Measurements from ENCODE around the gene LRCH1. TPM values are rescaled to one million over a fixed set of nuclear protein-coding genes. Genes with fewer than 3 reads are reported as not detected.

Gene LRCH1
- total RNA-seq, 4 donors from 2014 or later = 42.7 to 66.0 (median 53.1) TPM

DNA sequence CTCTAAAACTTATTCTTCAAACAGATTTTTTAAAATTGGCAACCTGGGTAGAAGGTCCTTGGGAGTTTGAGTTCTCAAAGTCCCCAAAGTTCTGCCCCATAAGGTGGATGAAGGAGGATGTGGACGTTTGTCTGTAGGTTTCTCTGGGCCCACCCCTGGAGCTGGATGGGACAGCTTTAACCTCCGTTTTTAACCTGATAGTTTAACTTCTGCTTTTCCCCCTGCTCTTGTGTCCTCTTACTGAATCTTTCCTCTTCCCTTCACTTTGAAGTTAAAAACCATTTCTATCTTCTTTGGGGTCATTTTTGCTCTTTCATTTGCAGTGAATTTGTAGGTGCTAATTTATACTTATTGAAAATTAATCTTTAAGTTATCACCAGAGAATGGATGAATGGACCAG is 164.9 kb downstream of the LRCH1 start:
- no peak for TF ChIP-seq POLR2A (IDR thresholded peaks at IDR 0.05; ENCODE audit: low read depth)
- no peak for TF ChIP-seq CTCF (IDR thresholded peaks at IDR 0.05)
- no peak for TF ChIP-seq POLR2AphosphoS5 (IDR thresholded peaks at IDR 0.05)
- no peak for TF ChIP-seq EP300 (IDR thresholded peaks at IDR 0.05)
- intact Hi-C loops (cut with DNase I) = no loop called here
- Histone ChIP-seq H3K36me3 (peaks cover 0 to 34% (median 15%) of the 10 kb centered on the region in 4 donors), H3K9me3 (no peaks in the 10 kb centered on the region), H3K4me1 (no peaks in the 10 kb centered on the region), H3K4me3 (no peak overlapping the region), H3K27ac (replicated peaks in 1 of 4) (no peak overlapping the region), H3K27me3 (no peaks in the 10 kb centered on the region)
- no peak for DNase-seq (ENCODE audit: extremely low spot score)
- WGBS = 67% methylated on average over 2 of the region's 2 CpGs

DNA sequence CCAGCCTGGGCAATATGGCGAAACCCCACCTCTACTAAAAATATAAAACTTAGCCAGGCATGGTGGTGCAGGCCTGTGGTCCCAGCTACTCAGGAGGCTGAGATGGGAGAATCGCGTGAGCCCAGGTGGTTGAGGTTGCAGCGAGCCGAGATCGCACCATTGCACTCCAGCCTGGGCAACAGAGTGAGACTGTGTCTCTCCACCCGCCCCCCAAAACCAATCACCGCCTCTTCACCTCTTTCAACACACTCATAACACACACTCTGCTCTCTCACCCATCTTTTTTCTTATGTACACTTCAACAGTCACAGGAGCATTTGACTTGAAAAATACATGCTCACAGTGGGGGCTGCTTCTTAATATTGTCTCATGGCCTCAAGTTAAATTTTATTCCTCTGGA is 167.2 kb downstream of the LRCH1 start:
- intact Hi-C loops (cut with DNase I) = loop anchor here (2.0 kb wide), 1 partner anchor 227 kb away; no protein-coding TSS in a partner anchor
- Histone ChIP-seq H3K4me3 (no peak overlapping the region), H3K36me3 (peaks cover 19 to 44% (median 28%) of the 10 kb centered on the region in 4 donors), H3K27me3 (no peaks in the 10 kb centered on the region), H3K4me1 (no peaks in the 10 kb centered on the region), H3K9me3 (no peaks in the 10 kb centered on the region), H3K27ac (replicated peaks in 1 of 4) (no peak overlapping the region)
- 97% methylated on average over 8 of the region's 8 CpGs for WGBS
- DNase-seq (ENCODE audit: extremely low spot score) = no peak
- no peak for TF ChIP-seq POLR2AphosphoS5 (IDR thresholded peaks at IDR 0.05)
- TF ChIP-seq POLR2A (IDR thresholded peaks at IDR 0.05; ENCODE audit: low read depth) = no peak
- no peak for TF ChIP-seq CTCF (IDR thresholded peaks at IDR 0.05)
- no peak for TF ChIP-seq EP300 (IDR thresholded peaks at IDR 0.05)

DNA sequence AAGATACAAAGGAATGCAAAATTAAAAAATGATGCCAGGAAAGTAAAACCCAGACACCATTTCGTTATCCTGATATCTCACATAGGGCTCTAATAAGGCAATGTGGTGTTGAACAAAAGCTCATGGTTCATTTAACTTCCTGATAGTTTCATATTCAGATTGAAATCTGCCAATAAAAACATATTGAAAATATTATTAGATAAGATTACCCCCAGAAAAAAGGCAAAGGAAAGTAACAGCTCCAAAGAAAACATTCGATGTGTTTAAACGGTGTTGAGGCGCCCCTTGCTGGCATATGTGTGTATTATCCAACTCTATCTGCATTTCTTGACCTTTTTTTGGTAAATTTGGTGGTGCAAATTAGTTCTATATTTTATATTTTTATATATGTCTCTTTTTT is 168.1 kb downstream of the LRCH1 start:
- Histone ChIP-seq H3K27ac (replicated peaks in 1 of 4) (no peak overlapping the region), H3K4me3 (no peak overlapping the region), H3K4me1 (no peaks in the 10 kb centered on the region), H3K27me3 (no peaks in the 10 kb centered on the region), H3K36me3 (peaks cover 20 to 44% (median 37%) of the 10 kb centered on the region in 4 donors), H3K9me3 (no peaks in the 10 kb centered on the region)
- intact Hi-C loops (cut with DNase I) = loop anchor here (1.0 to 2.0 kb wide), 2 partner anchors 170 to 228 kb away; no protein-coding TSS in a partner anchor
- no peak for DNase-seq (ENCODE audit: extremely low spot score)
- TF ChIP-seq CTCF (IDR thresholded peaks at IDR 0.05) = peak; percentile 66 to 74 (median 67)
- no peak for TF ChIP-seq POLR2AphosphoS5 (IDR thresholded peaks at IDR 0.05)
- TF ChIP-seq EP300 (IDR thresholded peaks at IDR 0.05) = no peak
- TF ChIP-seq POLR2A (IDR thresholded peaks at IDR 0.05; ENCODE audit: low read depth) = no peak
- 19% methylated on average over 4 of the region's 4 CpGs for WGBS

DNA sequence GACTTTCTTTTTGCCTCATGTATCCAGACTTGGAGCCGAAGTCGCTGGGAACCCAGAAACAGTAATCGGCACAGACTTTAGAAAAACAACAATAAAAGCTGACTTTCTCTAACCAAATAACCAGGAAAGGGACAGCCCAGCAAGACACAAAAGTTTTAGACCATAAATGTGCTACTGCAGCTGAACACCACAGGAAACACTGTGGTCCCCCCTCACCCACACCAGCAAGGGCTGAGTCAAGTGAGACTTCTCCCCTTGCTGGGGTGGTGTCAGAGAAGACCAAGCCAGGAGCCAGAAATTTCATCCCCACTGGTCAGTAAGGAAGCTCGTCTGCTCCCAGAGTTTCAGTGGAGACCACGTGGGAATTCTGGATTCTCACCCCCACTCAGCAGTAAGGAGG is 173.4 kb downstream of the LRCH1 start:
- H3K9me3 ChIP-seq = no peaks in the 10 kb centered on the region
- 91% methylated on average over 5 of the region's 5 CpGs for WGBS
- no peak overlapping the region for H3K4me3 ChIP-seq
- no peak for DNase-seq (ENCODE audit: extremely low spot score)
- H3K27ac ChIP-seq (replicated peaks in 1 of 4) = no peak overlapping the region
- TF ChIP-seq POLR2A (IDR thresholded peaks at IDR 0.05; ENCODE audit: low read depth) (no peak), CTCF (IDR thresholded peaks at IDR 0.05) (no peak), EP300 (IDR thresholded peaks at IDR 0.05) (no peak), POLR2AphosphoS5 (IDR thresholded peaks at IDR 0.05) (no peak)
- intact Hi-C loops (cut with DNase I) = no loop called here
- H3K4me1 ChIP-seq = no peaks in the 10 kb centered on the region
- no peaks in the 10 kb centered on the region for H3K27me3 ChIP-seq
- H3K36me3 ChIP-seq = peaks cover 31 to 90% (median 78%) of the 10 kb centered on the region in 4 donors

GRCh38 chr13:46728777-46729176 is 175.8 kb downstream of the LRCH1 start:
- Histone ChIP-seq H3K27ac (replicated peaks in 1 of 4) (no peak overlapping the region), H3K9me3 (no peaks in the 10 kb centered on the region), H3K4me3 (no peak overlapping the region), H3K36me3 (peaks cover 38 to 97% (median 81%) of the 10 kb centered on the region in 4 donors), H3K27me3 (no peaks in the 10 kb centered on the region), H3K4me1 (no peaks in the 10 kb centered on the region)
- DNase-seq (ENCODE audit: extremely low spot score) = no peak
- intact Hi-C loops (cut with DNase I) = no loop called here
- peak in 1 of 3 experiments; percentile 8 for TF ChIP-seq CTCF (IDR thresholded peaks at IDR 0.05)
- TF ChIP-seq POLR2A (IDR thresholded peaks at IDR 0.05; ENCODE audit: low read depth) = no peak
- WGBS = 91% methylated on average over 7 of the region's 7 CpGs

All from esophagus muscularis mucosa (tissue), 4 donors.